H9 (cell line): ENCODE results near the gene PGBD1. TPM values are rescaled to one million over a fixed set of nuclear protein-coding genes. Genes with fewer than 3 reads are reported as not detected.

Source experiments
- DNase-seq: peaks from one replicate; pipeline ENCODE4 v3.0.0-alpha.2; 2017
- H2AFZ ChIP-seq: one replicate; pipeline ENCODE4 v1.6.1; 2013; ENCODE audit warnings: mild to moderate bottlenecking, low read length, control low read depth, moderate library complexity
- H2AK5ac ChIP-seq: 2 replicates; pipeline ENCODE4 v1.6.1; 2013; ENCODE audit warnings: low read length, control low read depth, mixed read lengths; ENCODE audit not compliant: insufficient read length
- H2BK120ac ChIP-seq: one replicate; pipeline ENCODE4 v1.6.1; 2013; ENCODE audit warnings: low read depth, mild to moderate bottlenecking, low read length, control low read depth, inconsistent platforms; ENCODE audit not compliant: poor library complexity, severe bottlenecking
- H2BK12ac ChIP-seq: 2 replicates; pipeline ENCODE4 v1.6.1; 2013; ENCODE audit warnings: low read length, control low read depth, mixed read lengths, low read depth; ENCODE audit not compliant: insufficient read length
- H2BK15ac ChIP-seq: 2 replicates; pipeline ENCODE4 v1.6.1; 2013; ENCODE audit warnings: low read depth, low read length, control low read depth
- H2BK20ac ChIP-seq: one replicate; pipeline ENCODE4 v1.6.1; 2013; ENCODE audit warnings: low read depth, mild to moderate bottlenecking, low read length, control low read depth, inconsistent platforms; ENCODE audit not compliant: poor library complexity, severe bottlenecking
- H2BK5ac ChIP-seq: 2 replicates; pipeline ENCODE4 v1.6.1; 2013; ENCODE audit warnings: low read length, control low read depth, mixed read lengths; ENCODE audit not compliant: insufficient read length
- H3K14ac ChIP-seq: 2 replicates; pipeline ENCODE4 v1.6.1; 2013; ENCODE audit warnings: low read length, control low read depth; ENCODE audit not compliant: insufficient read depth
- H3K18ac ChIP-seq: 2 replicates; pipeline ENCODE4 v1.6.1; 2013; ENCODE audit warnings: low read depth, mild to moderate bottlenecking, mixed read lengths, low read length, control low read depth; ENCODE audit not compliant: insufficient read length
- H3K23ac ChIP-seq: 2 replicates; pipeline ENCODE4 v1.6.1; 2013; ENCODE audit warnings: low read length, control low read depth, mixed read lengths, low read depth; ENCODE audit not compliant: insufficient read length
- H3K23me2 ChIP-seq: 2 replicates; pipeline ENCODE4 v1.6.1; 2013; ENCODE audit warnings: low read depth, mild to moderate bottlenecking, mixed read lengths, low read length, control low read depth; ENCODE audit not compliant: insufficient read length, poor library complexity, severe bottlenecking
- H3K27ac ChIP-seq: 2 replicates; pipeline ENCODE4 v1.5.1; 2013; ENCODE audit warnings: low read length, control low read depth, mixed read lengths, low read depth; ENCODE audit not compliant: insufficient read length
- H3K27me3 ChIP-seq: 2 replicates; pipeline ENCODE4 v1.6.1; 2013; ENCODE audit warnings: low read length, control low read depth, inconsistent platforms; ENCODE audit not compliant: insufficient read depth
- H3K4ac ChIP-seq: 2 replicates; pipeline ENCODE4 v1.6.1; 2013; ENCODE audit warnings: low read depth, mild to moderate bottlenecking, control low read depth, inconsistent platforms, low read length, moderate library complexity
- H3K4me1 ChIP-seq: 2 replicates; pipeline ENCODE4 v1.6.1; 2013; ENCODE audit warnings: low read length, control low read depth, inconsistent platforms; ENCODE audit not compliant: insufficient read depth
- H3K4me2 ChIP-seq: 2 replicates; pipeline ENCODE4 v1.6.1; 2013; ENCODE audit warnings: low read length, control low read depth, mixed read lengths; ENCODE audit not compliant: insufficient read length, insufficient read depth
- H3K56ac ChIP-seq: 2 replicates; pipeline ENCODE4 v1.6.1; 2013; ENCODE audit warnings: low read depth, mild to moderate bottlenecking, mixed read lengths, low read length, control low read depth; ENCODE audit not compliant: insufficient read length
- H3K79me1 ChIP-seq: 2 replicates; pipeline ENCODE4 v1.6.1; 2013; ENCODE audit warnings: low read depth, mild to moderate bottlenecking, moderate library complexity, low read length, control low read depth, inconsistent platforms; ENCODE audit not compliant: insufficient read depth, poor library complexity, severe bottlenecking
- H3K79me2 ChIP-seq: 2 replicates; pipeline ENCODE4 v1.6.1; 2013; ENCODE audit warnings: low read length, control low read depth, inconsistent platforms; ENCODE audit not compliant: insufficient read depth
- H3K9ac ChIP-seq: 2 replicates; pipeline ENCODE4 v1.6.1; 2013; ENCODE audit warnings: low read length, control low read depth, mixed read lengths; ENCODE audit not compliant: insufficient read length; ENCODE audit errors: extremely low read depth
- H3K9me3 ChIP-seq: one replicate; pipeline ENCODE4 v1.6.1; 2013; ENCODE audit warnings: low read depth, low read length, inconsistent platforms; ENCODE audit not compliant: control insufficient read depth
- H3T11ph ChIP-seq: one replicate; pipeline ENCODE4 v1.6.1; 2013; ENCODE audit warnings: mild to moderate bottlenecking, low read length, control low read depth, inconsistent platforms
- H4K20me1 ChIP-seq: one replicate; pipeline ENCODE4 v1.6.1; 2013; ENCODE audit not compliant: control insufficient read depth, insufficient read length, insufficient read depth
- H4K5ac ChIP-seq: 2 replicates; pipeline ENCODE4 v1.6.1; 2013; ENCODE audit warnings: low read depth, mild to moderate bottlenecking, mixed read lengths, low read length, control low read depth; ENCODE audit not compliant: insufficient read length
- H4K8ac ChIP-seq: replicated peaks from 2 replicates; pipeline ENCODE4 v1.6.1; 2013; ENCODE audit warnings: low read length, control low read depth, mixed read lengths, low read depth; ENCODE audit not compliant: insufficient read length
- H4K91ac ChIP-seq: 2 replicates; pipeline ENCODE4 v1.6.1; 2013; ENCODE audit warnings: low read depth, mild to moderate bottlenecking, moderate library complexity, mixed read lengths, low read length, control low read depth; ENCODE audit not compliant: insufficient read length
- H3K27ac Mint-ChIP-seq, 3 experiments: 2 replicates in 2 of 3; 3 replicates in 1 of 3; pipeline ENCODE4 v1.8.0; 2020 to 2021; ENCODE audit warnings: mixed read lengths in 3 of 3, mild to moderate bottlenecking in 1 of 3, moderate library complexity in 1 of 3
- H3K27me3 Mint-ChIP-seq: 2 replicates; pipeline ENCODE4 v1.8.0; 2021; ENCODE audit warnings: low read depth, mild to moderate bottlenecking, moderate library complexity, mixed read lengths
- H3K36me3 Mint-ChIP-seq, 3 experiments: 2 replicates in 2 of 3; 3 replicates in 1 of 3; pipeline ENCODE4 v1.8.0; 2020 to 2021; ENCODE audit warnings: low read depth in 3 of 3, mixed read lengths in 3 of 3; ENCODE audit not compliant: insufficient read depth in 1 of 3
- H3K4me1 Mint-ChIP-seq, 2 experiments: 2 replicates each; pipeline ENCODE4 v1.8.0; 2020; ENCODE audit warnings: mixed read lengths in 2 of 2
- H3K4me3 Mint-ChIP-seq, 2 experiments: 2 replicates in 1 of 2; 3 replicates in 1 of 2; pipeline ENCODE4 v1.8.0; 2020 to 2021; ENCODE audit warnings: mild to moderate bottlenecking in 2 of 2, mixed read lengths in 2 of 2, moderate library complexity in 1 of 2
- H3K9me3 Mint-ChIP-seq, 2 experiments: 2 replicates in 1 of 2; 3 replicates in 1 of 2; pipeline ENCODE4 v1.8.0; 2020; ENCODE audit warnings: mild to moderate bottlenecking in 2 of 2, mixed read lengths in 2 of 2, moderate library complexity in 1 of 2
- total RNA-seq: library from RNA; stranded (reverse); gene quantifications from 2 replicates; pipeline ENCODE4 v1.2.1, GENCODE V29; 2021
- TF ChIP-seq, protein P1 (sequence below): fragments of 200-600 bp; sonication (generic); conservative IDR thresholded peaks from 3 replicates; pipeline ENCODE4 v1.8.0; 2021; ENCODE audit warnings: antibody characterized with exemption, mild to moderate bottlenecking

PGBD1 gene
- total RNA-seq, 1 experiment from 2014 or later = 10.1 TPM

DNA sequence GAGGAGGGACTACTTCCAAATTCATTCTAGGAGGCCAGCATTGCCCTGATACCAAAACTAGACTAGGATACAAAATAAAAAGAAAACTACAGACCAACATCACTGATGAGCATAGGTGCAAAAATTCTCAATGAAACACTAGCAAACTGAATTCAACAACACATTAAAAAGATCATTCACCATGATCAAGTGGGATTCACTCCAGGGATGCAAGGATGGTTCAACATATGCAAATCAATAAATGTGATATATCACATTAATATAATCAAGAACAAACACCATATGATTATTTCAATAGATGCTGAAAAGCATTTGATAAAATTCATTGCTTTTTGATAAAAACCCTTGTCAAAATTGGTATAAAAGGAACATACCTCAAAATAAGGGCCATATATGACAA is 10.2 kb downstream of the PGBD1 start:
- no peak overlapping the region for H2AFZ ChIP-seq
- H2BK15ac ChIP-seq = no peak overlapping the region
- H3K27ac ChIP-seq = no peak overlapping the region
- H3K4me2 ChIP-seq = no peak overlapping the region
- no peaks in the 10 kb centered on the region for H3K79me2 ChIP-seq
- H4K91ac ChIP-seq = no peak overlapping the region
- H3K56ac ChIP-seq = no peak overlapping the region
- H2BK5ac ChIP-seq = no peak overlapping the region
- no peaks in the 10 kb centered on the region for H3K9me3 ChIP-seq
- H4K20me1 ChIP-seq = no peaks in the 10 kb centered on the region
- Mint-ChIP-seq H3K27ac (no peak overlapping the region), H3K4me3 (no peak overlapping the region), H3K9me3 (peaks cover 0 to 3% of the 10 kb centered on the region in 2 experiments; a peak in 2 of 5 replicates), H3K36me3 (peaks cover 13 to 44% (median 37%) of the 10 kb centered on the region in 3 experiments; a peak in 6 of 7 replicates), H3K27me3 (no peaks in the 10 kb centered on the region), H3K4me1 (no peaks in the 10 kb centered on the region)
- no peak overlapping the region for H2BK20ac ChIP-seq
- H3K4ac ChIP-seq = no peak overlapping the region
- no peak overlapping the region for H3K23ac ChIP-seq
- H2BK12ac ChIP-seq = no peak overlapping the region
- no peak overlapping the region for H4K8ac ChIP-seq
- H3K14ac ChIP-seq = no peak overlapping the region
- H3T11ph ChIP-seq = no peak overlapping the region
- TF ChIP-seq, protein P1, sequence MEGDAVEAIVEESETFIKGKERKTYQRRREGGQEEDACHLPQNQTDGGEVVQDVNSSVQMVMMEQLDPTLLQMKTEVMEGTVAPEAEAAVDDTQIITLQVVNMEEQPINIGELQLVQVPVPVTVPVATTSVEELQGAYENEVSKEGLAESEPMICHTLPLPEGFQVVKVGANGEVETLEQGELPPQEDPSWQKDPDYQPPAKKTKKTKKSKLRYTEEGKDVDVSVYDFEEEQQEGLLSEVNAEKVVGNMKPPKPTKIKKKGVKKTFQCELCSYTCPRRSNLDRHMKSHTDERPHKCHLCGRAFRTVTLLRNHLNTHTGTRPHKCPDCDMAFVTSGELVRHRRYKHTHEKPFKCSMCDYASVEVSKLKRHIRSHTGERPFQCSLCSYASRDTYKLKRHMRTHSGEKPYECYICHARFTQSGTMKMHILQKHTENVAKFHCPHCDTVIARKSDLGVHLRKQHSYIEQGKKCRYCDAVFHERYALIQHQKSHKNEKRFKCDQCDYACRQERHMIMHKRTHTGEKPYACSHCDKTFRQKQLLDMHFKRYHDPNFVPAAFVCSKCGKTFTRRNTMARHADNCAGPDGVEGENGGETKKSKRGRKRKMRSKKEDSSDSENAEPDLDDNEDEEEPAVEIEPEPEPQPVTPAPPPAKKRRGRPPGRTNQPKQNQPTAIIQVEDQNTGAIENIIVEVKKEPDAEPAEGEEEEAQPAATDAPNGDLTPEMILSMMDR = no peak
- H3K23me2 ChIP-seq = no peaks in the 10 kb centered on the region
- H3K9ac ChIP-seq = no peak overlapping the region
- DNase-seq = no peak
- H3K79me1 ChIP-seq = no peaks in the 10 kb centered on the region
- no peaks in the 10 kb centered on the region for H3K4me1 ChIP-seq
- no peak overlapping the region for H2AK5ac ChIP-seq
- H2BK120ac ChIP-seq = no peak overlapping the region
- H4K5ac ChIP-seq = no peak overlapping the region
- no peak overlapping the region for H3K18ac ChIP-seq
- H3K27me3 ChIP-seq = no peaks in the 10 kb centered on the region
